ENCODE results near the gene APMAP.

- TF ChIP-seq CTCF (IDR thresholded peaks at IDR 0.05 in 4 of 5, conservative IDR thresholded peaks at IDR 0.05 in 1 of 5), result no peak
- no peak for TF ChIP-seq POLR2A (IDR thresholded peaks at IDR 0.05)
Observed at GRCh38 chr20:25011261-25011660, 18.7 kb upstream of the APMAP start.

Measured in gastrocnemius medialis (tissue), 4 donors.